ENCODE results near the gene IFNG-AS1.

- no peak for TF ChIP-seq CTCF (IDR thresholded peaks at IDR 0.05)
- TF ChIP-seq POLR2A (IDR thresholded peaks at IDR 0.05), result no peak
Measured at GRCh38 chr12:68013181-68013580, 23.9 kb downstream of the IFNG-AS1 start.
